CD4-positive, alpha-beta memory T cell (primary cell): ENCODE measurements around the gene LYPD1. TPM values are rescaled to one million over a fixed set of nuclear protein-coding genes. Genes with fewer than 3 reads are reported as not detected.

Experiments
- CTCF ChIA-PET: fragments of 350-600 bp; sonication (Branson Sonifier 250); formaldehyde crosslinking; loops from one replicate; lab custom pipeline; 2021; ENCODE audit warnings: inconsistent platforms; ENCODE audit not compliant: partially characterized antibody; lab: Charles Lee
- POLR2A ChIA-PET: fragments of 350-600 bp; sonication (Branson Sonifier 250); formaldehyde crosslinking; loops from one replicate; lab custom pipeline; 2021; ENCODE audit not compliant: partially characterized antibody; lab: Charles Lee
- DNase-seq, 5 donors: peaks; one replicate each; pipeline versions ENCODE4 v3.0.0 to v3.0.0-alpha.2; 2020 to 2022; ENCODE audit warnings: mixed read lengths in 1 of 5
- H3K27ac ChIP-seq: one replicate; pipeline ENCODE4 v1.7.0; 2013; ENCODE audit warnings: low read depth, low read length
- H3K27me3 ChIP-seq: 2 replicates; pipeline ENCODE4 v1.7.0; 2013; ENCODE audit warnings: mild to moderate bottlenecking, low read length, moderate library complexity; ENCODE audit not compliant: insufficient read depth
- H3K36me3 ChIP-seq: 2 replicates; pipeline ENCODE4 v1.7.0; 2013; ENCODE audit warnings: mild to moderate bottlenecking, low read length, moderate library complexity; ENCODE audit not compliant: insufficient read depth
- H3K4me1 ChIP-seq: 2 replicates; pipeline ENCODE4 v1.7.0; 2013; ENCODE audit warnings: mild to moderate bottlenecking, low read length, moderate library complexity; ENCODE audit not compliant: insufficient read depth
- H3K4me3 ChIP-seq, 2 donors: one replicate each; pipeline ENCODE4 v1.7.0; 2013; ENCODE audit warnings: low read length in 2 of 2, mild to moderate bottlenecking in 1 of 2
- H3K9me3 ChIP-seq, 2 donors: one replicate each; pipeline ENCODE4 v1.7.0; 2013; ENCODE audit warnings: low read length in 2 of 2, control low read depth in 1 of 2; ENCODE audit not compliant: control insufficient read depth in 1 of 2
- H3K27ac Mint-ChIP-seq, 7 donors: one replicate each; pipeline ENCODE4 v1.8.0; 2020 to 2021; ENCODE audit warnings: mixed read lengths in 7 of 7, mild to moderate bottlenecking in 6 of 7, inconsistent platforms in 3 of 7, moderate library complexity in 3 of 7
- H3K27me3 Mint-ChIP-seq, 2 donors: one replicate each; pipeline ENCODE4 v1.8.0; 2020 to 2021; ENCODE audit warnings: mixed read lengths in 2 of 2
- H3K36me3 Mint-ChIP-seq, 2 donors: one replicate each; pipeline ENCODE4 v1.8.0; 2020 to 2021; ENCODE audit warnings: mixed read lengths in 2 of 2, inconsistent platforms in 1 of 2, mild to moderate bottlenecking in 1 of 2
- H3K4me1 Mint-ChIP-seq, 4 donors: one replicate each; pipeline ENCODE4 v1.8.0; 2020 to 2021; ENCODE audit warnings: mixed read lengths in 4 of 4, mild to moderate bottlenecking in 1 of 4
- H3K4me3 Mint-ChIP-seq, 8 donors: one replicate each; pipeline ENCODE4 v1.8.0; 2020 to 2021; ENCODE audit warnings: mixed read lengths in 8 of 8, mild to moderate bottlenecking in 7 of 8, moderate library complexity in 6 of 8, inconsistent platforms in 3 of 8
- H3K9me3 Mint-ChIP-seq, 8 donors: one replicate each; pipeline ENCODE4 v1.8.0; 2020 to 2021; ENCODE audit warnings: mixed read lengths in 8 of 8, mild to moderate bottlenecking in 5 of 8, inconsistent platforms in 3 of 8, moderate library complexity in 1 of 8
- intact Hi-C: fragments of 100-400 bp; cut with micrococcal nuclease; formaldehyde crosslinking; loops from one replicate; pipeline ENCODE4 v1.15.1; 2023
- polyA plus RNA-seq, 2 donors: library from polyadenylated mRNA; unstranded; fragments of 300-500 nt; fragmentation: Illumina TruSeq; gene quantifications; one replicate each; pipeline ENCODE4 v1.2.3, GENCODE V29; 2021
- total RNA-seq, 2 experiments: library from RNA; stranded (reverse); gene quantifications; one replicate each; pipeline ENCODE4 v1.2.3, GENCODE V29; 2021

LYPD1 gene
- total and polyA plus RNA-seq, 4 experiments from 2014 or later, result not detected

DNA sequence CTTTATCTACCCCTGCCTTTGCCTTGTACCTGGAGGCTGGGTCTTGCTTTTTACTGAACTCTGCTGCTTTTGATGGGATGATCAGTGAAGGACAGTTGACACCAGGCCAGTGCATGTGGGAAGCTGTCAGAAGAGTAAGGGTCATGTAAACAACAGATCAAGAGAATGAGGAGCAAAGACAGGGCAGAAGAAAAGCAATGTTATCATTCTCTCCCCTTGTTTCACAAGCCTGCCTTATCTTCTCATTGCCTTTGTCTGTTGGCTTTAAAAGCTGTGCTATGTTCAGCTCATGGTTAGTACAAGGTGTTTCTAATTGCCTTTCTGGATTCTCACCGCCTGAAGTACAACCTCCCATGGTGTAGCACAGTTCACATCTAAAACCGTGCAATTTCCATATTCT is 27.6 kb downstream of the LYPD1 start:
- POLR2A ChIA-PET, result no interaction called here
- H3K36me3 ChIP-seq, result no peaks in the 10 kb centered on the region
- no peaks in the 10 kb centered on the region for H3K4me1 ChIP-seq
- Mint-ChIP-seq H3K4me1 (no peaks in the 10 kb centered on the region), H3K9me3 (peaks cover 0 to 3% (median 0%) of the 10 kb centered on the region in 8 donors), H3K4me3 (no peak overlapping the region), H3K27me3 (no peaks in the 10 kb centered on the region), H3K36me3 (no peaks in the 10 kb centered on the region), H3K27ac (no peak overlapping the region)
- H3K9me3 ChIP-seq, result no peaks in the 10 kb centered on the region
- no peak for DNase-seq
- CTCF ChIA-PET, result no interaction called here
- no peak overlapping the region for H3K27ac ChIP-seq
- no peak overlapping the region for H3K4me3 ChIP-seq
- intact Hi-C loops, result no loop called here
- no peaks in the 10 kb centered on the region for H3K27me3 ChIP-seq

DNA sequence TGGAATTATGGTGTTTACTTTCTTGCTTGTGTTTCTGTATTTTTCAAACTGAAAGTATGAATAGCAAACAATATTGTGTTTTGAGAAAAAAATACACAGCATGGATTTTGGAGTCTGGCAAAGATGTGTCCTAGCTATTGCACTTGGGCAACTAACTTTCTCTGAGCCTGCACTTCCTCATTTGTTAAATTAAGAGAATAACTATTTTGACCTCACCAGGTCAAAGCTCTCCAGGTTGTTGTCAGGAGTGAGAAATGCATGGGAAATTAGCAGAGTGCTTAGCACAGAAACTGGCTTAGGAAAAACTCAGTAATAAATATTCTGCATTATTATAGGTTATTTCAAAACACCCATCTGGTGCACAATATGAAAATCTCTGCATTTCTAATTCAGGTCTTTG is 28.2 kb downstream of the LYPD1 start:
- H3K36me3 Mint-ChIP-seq, result no peaks in the 10 kb centered on the region
- Histone ChIP-seq H3K9me3 (no peaks in the 10 kb centered on the region), H3K4me3 (no peak overlapping the region), H3K27ac (no peak overlapping the region), H3K27me3 (no peaks in the 10 kb centered on the region), H3K4me1 (no peaks in the 10 kb centered on the region), H3K36me3 (no peaks in the 10 kb centered on the region)
- no peaks in the 10 kb centered on the region for H3K4me1 Mint-ChIP-seq
- intact Hi-C loops, result no loop called here
- DNase-seq, result no peak
- H3K27ac Mint-ChIP-seq, result no peak overlapping the region
- H3K27me3 Mint-ChIP-seq, result no peaks in the 10 kb centered on the region
- ChIA-PET POLR2A (no interaction called here), CTCF (no interaction called here)
- no peak overlapping the region for H3K4me3 Mint-ChIP-seq
- peaks cover 0 to 3% (median 0%) of the 10 kb centered on the region in 8 donors for H3K9me3 Mint-ChIP-seq

DNA sequence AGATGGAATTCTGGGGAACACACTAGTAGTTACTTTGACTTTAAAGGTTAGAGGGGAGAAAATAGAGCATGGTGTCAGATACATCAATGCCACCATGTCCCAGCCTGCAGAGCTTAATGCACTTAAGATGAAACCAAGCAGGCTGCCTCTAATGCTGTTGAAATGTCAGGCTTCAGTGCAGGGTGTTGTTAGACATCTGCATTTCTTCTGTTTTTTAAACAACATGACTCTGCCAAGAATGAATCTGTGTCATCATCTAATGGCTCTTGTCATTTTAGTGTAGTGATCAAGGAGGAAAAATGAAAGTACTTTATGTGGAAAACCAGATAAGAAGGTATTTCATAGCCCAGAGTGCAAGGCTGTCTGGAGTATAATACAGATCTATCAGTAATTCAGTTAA is 29.9 kb downstream of the LYPD1 start:
- no peaks in the 10 kb centered on the region for H3K36me3 ChIP-seq
- POLR2A ChIA-PET, result no interaction called here

DNA sequence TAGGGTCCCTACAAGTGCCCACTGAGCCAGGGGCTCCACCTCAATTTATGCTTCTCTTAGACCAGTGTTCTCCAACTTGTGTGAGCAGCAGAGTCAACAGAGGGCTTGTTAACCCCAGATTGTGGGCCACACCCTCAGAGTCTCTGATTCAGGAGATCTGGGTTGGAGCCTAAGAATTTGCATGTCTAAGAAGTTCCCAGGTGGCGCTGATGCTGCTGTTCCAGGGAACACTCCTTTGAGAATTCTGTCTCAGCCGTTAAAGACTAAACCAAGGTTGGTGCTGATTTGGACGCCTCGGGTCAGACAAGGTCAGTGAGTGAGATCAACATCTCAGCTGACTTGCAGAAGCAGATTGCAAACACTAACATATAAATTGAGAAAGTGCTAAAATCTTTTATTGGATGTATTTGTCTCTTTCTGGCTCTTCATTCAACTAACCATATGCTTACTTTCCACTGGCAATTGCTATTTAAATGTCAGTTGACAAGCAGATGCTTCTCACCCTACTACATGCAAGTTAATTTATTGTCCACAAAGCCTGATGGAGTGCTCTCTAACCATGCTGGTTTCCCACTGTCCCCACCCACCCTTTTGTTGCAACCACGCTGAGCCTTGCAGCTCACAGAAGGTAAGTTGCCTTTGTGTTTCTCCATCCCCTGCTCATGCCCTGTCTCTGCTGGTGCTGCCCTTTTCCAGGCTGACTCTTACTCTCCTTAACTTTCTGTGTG is 31.5 kb downstream of the LYPD1 start:
- DNase-seq, result no peak
- Histone ChIP-seq H3K36me3 (no peaks in the 10 kb centered on the region), H3K4me3 (no peak overlapping the region), H3K27ac (no peak overlapping the region), H3K27me3 (no peaks in the 10 kb centered on the region), H3K4me1 (no peaks in the 10 kb centered on the region), H3K9me3 (no peaks in the 10 kb centered on the region)
- intact Hi-C loops, result no loop called here
- ChIA-PET POLR2A (no interaction called here), CTCF (no interaction called here)
- Mint-ChIP-seq H3K27ac (no peak overlapping the region), H3K27me3 (no peaks in the 10 kb centered on the region), H3K4me3 (no peak overlapping the region), H3K9me3 (peaks cover 0 to 6% (median 2%) of the 10 kb centered on the region in 8 donors), H3K4me1 (no peaks in the 10 kb centered on the region), H3K36me3 (no peaks in the 10 kb centered on the region)

More for the DNA sequence above, 29.9 kb downstream of the LYPD1 start:
- Histone ChIP-seq H3K4me3 (no peak overlapping the region), H3K27me3 (no peaks in the 10 kb centered on the region), H3K27ac (no peak overlapping the region), H3K9me3 (no peaks in the 10 kb centered on the region), H3K4me1 (no peaks in the 10 kb centered on the region)
- CTCF ChIA-PET, result no interaction called here
- intact Hi-C loops, result no loop called here
- DNase-seq, result no peak
- no peaks in the 10 kb centered on the region for H3K4me1 Mint-ChIP-seq
- H3K36me3 Mint-ChIP-seq, result no peaks in the 10 kb centered on the region
- H3K9me3 Mint-ChIP-seq, result peaks cover 0 to 3% (median 0%) of the 10 kb centered on the region in 8 donors
- H3K27ac Mint-ChIP-seq, result no peak overlapping the region
- no peaks in the 10 kb centered on the region for H3K27me3 Mint-ChIP-seq
- no peak overlapping the region for H3K4me3 Mint-ChIP-seq

DNA sequence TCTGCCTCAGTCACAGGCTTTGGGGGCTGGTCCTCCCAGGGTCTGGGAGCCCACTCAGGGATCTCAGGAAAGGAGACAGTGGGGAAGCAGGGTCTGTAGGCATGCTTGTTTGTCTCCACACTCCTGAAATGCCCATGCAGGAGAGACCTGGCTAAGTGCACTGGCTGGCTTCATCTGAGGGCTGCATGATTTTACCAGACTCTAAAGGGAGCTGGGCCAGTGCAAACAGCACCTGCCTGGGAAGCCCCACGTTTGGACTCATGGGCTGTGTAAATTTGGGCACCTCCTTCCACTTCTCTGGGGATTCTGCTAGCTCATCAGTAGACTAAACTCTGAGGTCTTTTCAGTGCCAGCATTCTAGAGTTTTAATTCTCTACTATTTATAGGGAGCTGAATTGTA is 33.7 kb downstream of the LYPD1 start:
- no peak for DNase-seq
- intact Hi-C loops, result no loop called here
- no peak overlapping the region for H3K4me3 ChIP-seq
- ChIA-PET POLR2A (no interaction called here), CTCF (no interaction called here)
- H3K36me3 ChIP-seq, result no peaks in the 10 kb centered on the region
- H3K27me3 ChIP-seq, result no peaks in the 10 kb centered on the region
- no peaks in the 10 kb centered on the region for H3K9me3 ChIP-seq
- H3K4me3 Mint-ChIP-seq, result no peak overlapping the region
- no peaks in the 10 kb centered on the region for H3K27me3 Mint-ChIP-seq
- no peak overlapping the region for H3K27ac Mint-ChIP-seq
- no peaks in the 10 kb centered on the region for H3K36me3 Mint-ChIP-seq
- H3K27ac ChIP-seq, result no peak overlapping the region
- H3K9me3 Mint-ChIP-seq, result peaks cover 0 to 8% (median 2%) of the 10 kb centered on the region in 8 donors
- H3K4me1 Mint-ChIP-seq, result no peaks in the 10 kb centered on the region
- no peaks in the 10 kb centered on the region for H3K4me1 ChIP-seq

DNA sequence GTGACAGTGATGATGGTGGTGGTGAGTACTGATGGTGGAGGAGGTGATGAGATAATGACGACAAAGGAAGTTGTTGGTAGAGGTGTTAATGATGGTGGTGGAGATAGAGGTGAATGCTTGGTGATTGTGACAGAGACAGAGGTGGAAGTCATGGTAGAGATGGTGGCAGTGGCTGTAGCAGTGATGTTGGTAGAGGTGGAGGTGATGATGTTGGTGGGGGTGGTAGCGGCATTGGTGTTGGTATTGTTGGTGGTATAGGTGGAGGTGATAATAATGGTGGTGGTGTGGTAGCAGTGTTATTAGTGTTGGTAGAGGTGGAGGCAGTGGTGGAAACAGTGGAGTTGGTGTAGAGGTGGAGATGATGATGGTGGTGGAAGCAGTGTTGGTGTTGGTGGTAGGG is 36.4 kb downstream of the LYPD1 start:
- CTCF ChIA-PET, result no interaction called here
- no peak for DNase-seq
- no peak overlapping the region for H3K4me3 ChIP-seq
- H3K4me1 Mint-ChIP-seq, result no peaks in the 10 kb centered on the region
- H3K36me3 ChIP-seq, result no peaks in the 10 kb centered on the region
- H3K4me3 Mint-ChIP-seq, result no peak overlapping the region
- no peak overlapping the region for H3K27ac ChIP-seq
- peaks cover 0 to 8% (median 4%) of the 10 kb centered on the region in 8 donors for H3K9me3 Mint-ChIP-seq
- H3K27ac Mint-ChIP-seq, result no peak overlapping the region
- H3K9me3 ChIP-seq, result no peaks in the 10 kb centered on the region
- H3K27me3 Mint-ChIP-seq, result no peaks in the 10 kb centered on the region
- intact Hi-C loops, result no loop called here
- no peaks in the 10 kb centered on the region for H3K27me3 ChIP-seq
- H3K36me3 Mint-ChIP-seq, result no peaks in the 10 kb centered on the region
- H3K4me1 ChIP-seq, result no peaks in the 10 kb centered on the region
- POLR2A ChIA-PET, result no interaction called here

DNA sequence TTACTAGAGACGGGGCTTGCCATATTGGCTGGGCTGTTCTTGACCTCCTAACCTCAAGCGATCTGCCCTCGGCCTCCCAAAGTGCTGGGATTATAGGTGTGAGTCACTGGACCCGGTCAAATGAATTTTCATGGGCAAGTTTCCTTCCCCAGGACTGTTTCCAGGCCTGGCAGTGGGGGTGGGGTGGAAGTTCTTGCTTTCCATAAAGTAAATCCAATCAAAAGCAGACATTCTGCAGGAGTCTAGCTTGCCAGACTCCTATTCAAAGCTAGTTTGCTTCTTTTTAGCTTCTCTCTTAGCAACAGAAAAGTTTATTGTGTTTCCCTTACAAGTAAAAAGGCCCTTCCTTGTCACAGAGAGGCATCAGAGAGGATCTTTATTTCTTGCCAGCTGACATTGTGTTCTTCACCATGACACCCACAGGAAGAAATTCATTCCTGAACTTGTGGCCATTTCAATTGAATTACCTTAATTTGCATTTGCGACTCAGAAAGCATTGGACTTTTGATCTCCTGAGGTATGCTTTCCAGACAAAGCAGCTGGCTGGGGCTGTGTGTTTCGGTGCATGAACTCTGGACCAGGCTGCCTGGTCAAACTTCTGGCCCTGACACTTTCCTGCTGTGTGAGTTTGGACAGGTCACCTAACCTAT is 37.9 kb downstream of the LYPD1 start:
- no peak for DNase-seq
- CTCF ChIA-PET, result no interaction called here
- Histone ChIP-seq H3K36me3 (no peaks in the 10 kb centered on the region), H3K27ac (no peak overlapping the region), H3K9me3 (no peaks in the 10 kb centered on the region), H3K4me3 (no peak overlapping the region), H3K27me3 (no peaks in the 10 kb centered on the region), H3K4me1 (no peaks in the 10 kb centered on the region)
- no peaks in the 10 kb centered on the region for H3K27me3 Mint-ChIP-seq
- POLR2A ChIA-PET, result no interaction called here
- H3K27ac Mint-ChIP-seq, result no peak overlapping the region
- intact Hi-C loops, result no loop called here
- H3K36me3 Mint-ChIP-seq, result no peaks in the 10 kb centered on the region
- H3K4me1 Mint-ChIP-seq, result no peaks in the 10 kb centered on the region
- H3K4me3 Mint-ChIP-seq, result no peak overlapping the region
- H3K9me3 Mint-ChIP-seq, result peaks cover 0 to 8% (median 4%) of the 10 kb centered on the region in 8 donors
